ENCODE results near the gene GLUD2. TPM values are rescaled to one million over a fixed set of nuclear protein-coding genes. Genes with fewer than 3 reads are reported as not detected.

Gene GLUD2
- total RNA-seq, 1 donor from 2014 or later: 0.53 TPM

- no peaks in the 10 kb centered on the region for H3K27me3 ChIP-seq (ENCODE audit: control insufficient read depth, insufficient read depth, low read length)
- no peak for FAIRE-seq
- TF ChIP-seq, protein P1, sequence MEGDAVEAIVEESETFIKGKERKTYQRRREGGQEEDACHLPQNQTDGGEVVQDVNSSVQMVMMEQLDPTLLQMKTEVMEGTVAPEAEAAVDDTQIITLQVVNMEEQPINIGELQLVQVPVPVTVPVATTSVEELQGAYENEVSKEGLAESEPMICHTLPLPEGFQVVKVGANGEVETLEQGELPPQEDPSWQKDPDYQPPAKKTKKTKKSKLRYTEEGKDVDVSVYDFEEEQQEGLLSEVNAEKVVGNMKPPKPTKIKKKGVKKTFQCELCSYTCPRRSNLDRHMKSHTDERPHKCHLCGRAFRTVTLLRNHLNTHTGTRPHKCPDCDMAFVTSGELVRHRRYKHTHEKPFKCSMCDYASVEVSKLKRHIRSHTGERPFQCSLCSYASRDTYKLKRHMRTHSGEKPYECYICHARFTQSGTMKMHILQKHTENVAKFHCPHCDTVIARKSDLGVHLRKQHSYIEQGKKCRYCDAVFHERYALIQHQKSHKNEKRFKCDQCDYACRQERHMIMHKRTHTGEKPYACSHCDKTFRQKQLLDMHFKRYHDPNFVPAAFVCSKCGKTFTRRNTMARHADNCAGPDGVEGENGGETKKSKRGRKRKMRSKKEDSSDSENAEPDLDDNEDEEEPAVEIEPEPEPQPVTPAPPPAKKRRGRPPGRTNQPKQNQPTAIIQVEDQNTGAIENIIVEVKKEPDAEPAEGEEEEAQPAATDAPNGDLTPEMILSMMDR (IDR thresholded peaks at IDR 0.05; ENCODE audit: insufficient read depth, low read length, severe bottlenecking): no peak
- no peak for DNase-seq (ENCODE audit: low read depth)
- H3K4me3 ChIP-seq (ENCODE audit: low read depth, low read length): no peak overlapping the region
- no peaks in the 10 kb centered on the region for H3K36me3 ChIP-seq (ENCODE audit: control insufficient read depth, insufficient read depth, low read length)
Observed at GRCh38 chrX:121030083-121030482, 17.3 kb upstream of the GLUD2 start.

GRCh38 chrX:121032531-121032930 is 14.9 kb upstream of the GLUD2 start:
- no peak for DNase-seq (ENCODE audit: low read depth)
- no peak for FAIRE-seq
- TF ChIP-seq, protein P1 (IDR thresholded peaks at IDR 0.05; ENCODE audit: insufficient read depth, low read length, severe bottlenecking): no peak
- Histone ChIP-seq H3K27me3 (ENCODE audit: control insufficient read depth, insufficient read depth, low read length) (no peaks in the 10 kb centered on the region), H3K4me3 (ENCODE audit: low read depth, low read length) (no peak overlapping the region), H3K36me3 (ENCODE audit: control insufficient read depth, insufficient read depth, low read length) (no peaks in the 10 kb centered on the region)

DNA sequence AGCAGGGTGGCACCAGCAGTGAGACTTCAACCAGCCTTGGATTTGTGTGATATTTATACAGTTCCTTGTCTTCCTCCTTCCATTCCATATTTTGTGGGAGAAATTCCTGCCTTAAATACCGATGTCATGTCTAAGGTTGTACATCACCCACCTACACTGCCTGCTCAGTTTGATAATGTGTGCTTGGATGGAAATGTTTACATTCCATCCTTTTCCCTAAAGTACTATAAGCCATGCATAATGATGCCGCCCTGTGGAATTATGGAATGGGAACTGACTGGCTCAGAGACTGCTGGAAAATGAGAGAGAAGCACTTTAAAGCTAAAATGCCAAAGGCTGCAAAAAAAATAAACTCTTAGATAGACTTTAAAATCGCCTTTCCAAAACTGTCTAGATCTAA is 11.3 kb upstream of the GLUD2 start:
- DNase-seq (ENCODE audit: low read depth) (no peak), FAIRE-seq (no peak)
- Histone ChIP-seq H3K36me3 (ENCODE audit: control insufficient read depth, insufficient read depth, low read length) (no peaks in the 10 kb centered on the region), H3K27me3 (ENCODE audit: control insufficient read depth, insufficient read depth, low read length) (no peaks in the 10 kb centered on the region), H3K4me3 (ENCODE audit: low read depth, low read length) (no peak overlapping the region)
- TF ChIP-seq, protein P1 (IDR thresholded peaks at IDR 0.05; ENCODE audit: insufficient read depth, low read length, severe bottlenecking): no peak

DNA sequence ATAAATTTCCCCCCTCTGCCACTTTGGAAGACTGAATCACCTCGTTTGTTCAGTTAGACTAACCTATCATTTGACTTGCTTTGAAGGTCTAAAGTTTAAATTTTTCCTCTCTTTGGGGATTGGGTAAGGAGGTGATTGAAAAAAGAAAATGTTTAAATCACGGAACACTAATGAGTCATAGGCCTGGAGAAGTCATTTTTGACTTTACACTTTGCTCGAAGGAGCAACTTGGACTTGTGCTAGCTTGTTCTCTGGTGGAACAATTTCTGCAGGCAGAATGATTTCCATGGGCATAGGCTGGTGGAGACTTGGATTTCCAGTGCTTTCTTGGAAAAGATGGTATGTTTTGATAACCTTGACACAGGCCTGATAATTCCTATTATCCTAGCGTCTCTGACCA is 10.5 kb upstream of the GLUD2 start:
- Histone ChIP-seq H3K27me3 (ENCODE audit: control insufficient read depth, insufficient read depth, low read length) (no peaks in the 10 kb centered on the region), H3K4me3 (ENCODE audit: low read depth, low read length) (no peak overlapping the region), H3K36me3 (ENCODE audit: control insufficient read depth, insufficient read depth, low read length) (no peaks in the 10 kb centered on the region)
- no peak for FAIRE-seq
- DNase-seq (ENCODE audit: low read depth): peak; percentile 71
- TF ChIP-seq, protein P1 (IDR thresholded peaks at IDR 0.05; ENCODE audit: insufficient read depth, low read length, severe bottlenecking): no peak

- TF ChIP-seq, protein P1 (IDR thresholded peaks at IDR 0.05; ENCODE audit: insufficient read depth, low read length, severe bottlenecking): no peak
- DNase-seq (ENCODE audit: low read depth): no peak
- no peak for FAIRE-seq
- H3K27me3 ChIP-seq (ENCODE audit: control insufficient read depth, insufficient read depth, low read length): no peaks in the 10 kb centered on the region
- no peak overlapping the region for H3K4me3 ChIP-seq (ENCODE audit: low read depth, low read length)
- no peaks in the 10 kb centered on the region for H3K36me3 ChIP-seq (ENCODE audit: control insufficient read depth, insufficient read depth, low read length)
Observed at GRCh38 chrX:121050781-121051180, 3.4 kb downstream of the GLUD2 start.

DNA sequence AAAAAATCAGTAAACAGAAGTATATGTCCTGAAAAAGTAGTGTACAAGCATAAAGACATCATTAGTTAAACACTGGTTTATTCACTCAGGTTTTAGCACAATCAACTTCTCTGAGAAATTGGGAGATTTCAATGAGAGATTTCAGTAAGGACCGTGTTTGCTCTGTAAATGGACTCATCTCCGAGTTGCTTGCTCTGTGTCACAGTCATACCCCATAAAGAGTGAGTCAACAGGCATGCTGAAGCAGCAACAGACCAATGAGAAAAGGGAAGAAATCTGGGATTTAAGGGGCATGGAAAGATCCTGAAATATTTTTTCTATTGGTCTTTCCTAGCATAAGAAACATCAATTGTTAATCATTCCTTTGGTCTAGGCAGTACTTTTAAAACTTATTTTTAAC is 4.7 kb downstream of the GLUD2 start:
- TF ChIP-seq, protein P1 (IDR thresholded peaks at IDR 0.05; ENCODE audit: insufficient read depth, low read length, severe bottlenecking): no peak
- Histone ChIP-seq H3K4me3 (ENCODE audit: low read depth, low read length) (no peak overlapping the region), H3K36me3 (ENCODE audit: control insufficient read depth, insufficient read depth, low read length) (no peaks in the 10 kb centered on the region), H3K27me3 (ENCODE audit: control insufficient read depth, insufficient read depth, low read length) (no peaks in the 10 kb centered on the region)
- peak; percentile 4 for DNase-seq (ENCODE audit: low read depth)
- FAIRE-seq: no peak
